Measurements from ENCODE around the gene GYPA.

DNA sequence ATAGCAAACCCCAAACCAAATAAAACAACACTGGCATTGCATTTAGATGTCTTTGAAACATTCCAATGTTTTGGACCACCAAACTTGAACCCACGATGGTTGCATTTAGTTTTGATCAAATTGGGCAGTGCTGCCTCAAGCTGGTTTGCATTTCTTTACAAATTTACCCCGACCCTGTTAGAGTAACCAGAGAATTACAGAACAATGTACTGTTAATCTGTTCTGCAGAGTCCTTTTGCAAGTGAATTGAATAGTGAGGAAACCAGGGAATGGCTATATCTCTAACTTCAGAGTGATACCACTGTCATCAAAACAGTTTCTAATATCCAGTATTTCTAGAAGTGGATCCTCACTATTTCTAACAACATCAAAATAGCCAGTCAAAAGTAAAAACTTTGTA, 49.5 kb upstream of the GYPA start:
- TF ChIP-seq CTCF (IDR thresholded peaks at IDR 0.05 in 2 of 3, conservative IDR thresholded peaks at IDR 0.05 in 1 of 3; ENCODE audit: control insufficient read depth in 2 of 3, extremely low read depth in 1 of 3, insufficient read depth in 1 of 3, low read depth in 3 of 3, low read length in 3 of 3) (no peak), TAF1 (IDR thresholded peaks at IDR 0.05; ENCODE audit: borderline replicate concordance, low read depth, low read length) (no peak), RFX5 (IDR thresholded peaks at IDR 0.05; ENCODE audit: low read depth, low read length) (no peak)
